SIG-M5 treated with dmso at 0.1 percent for 504 hours (cell line): ENCODE measurements around the gene IL24.

Source experiments
- DNase-seq: peaks from one replicate; lab custom pipeline; 2025; ENCODE audit not compliant: unreplicated experiment; lab: John Stamatoyannopoulos, UW

IL24 gene

GRCh38 chr1:206949641-206950040, 52.4 kb downstream of the IL24 start:
- DNase-seq = no peak

GRCh38 chr1:206951318-206952100, 54.3 kb downstream of the IL24 start:
- DNase-seq = peak; percentile 20

GRCh38 chr1:206952171-206952570, 54.9 kb downstream of the IL24 start:
- DNase-seq = peak; percentile 19

- no peak for DNase-seq
Measured at GRCh38 chr1:206953126-206953525, 55.9 kb downstream of the IL24 start.

GRCh38 chr1:206953626-206954025, 56.4 kb downstream of the IL24 start:
- DNase-seq = peak; percentile 28
